Lung (tissue), 12 donors: ENCODE data around the gene UGT1A6. TPM values are rescaled to one million over a fixed set of nuclear protein-coding genes. Genes with fewer than 3 reads are reported as not detected.

Experiments used
- ATAC-seq: fragments of 200-7000 bp; cut with Tn5 transposase; one replicate; pipeline ENCODE4 v1.9.1; 2020; ENCODE audit warnings: moderate number of reproducible peaks; ENCODE audit not compliant: insufficient read depth, low FRiP score
- DNase-seq, 3 donors: peaks; one replicate each; pipeline ENCODE4 v3.0.0-alpha.2; 2013 to 2017
- H3K27ac ChIP-seq, 2 donors: one replicate each; pipeline ENCODE4 v1.5.1; 2013; ENCODE audit warnings: mild to moderate bottlenecking in 2 of 2, moderate library complexity in 2 of 2, control low read depth in 1 of 2, inconsistent platforms in 1 of 2, low read depth in 1 of 2, low read length in 1 of 2
- H3K27me3 ChIP-seq, 3 donors: one replicate each; pipeline ENCODE4 v1.5.1; 2013; ENCODE audit warnings: low read length in 2 of 3; ENCODE audit not compliant: control insufficient read depth in 3 of 3, insufficient read depth in 3 of 3
- H3K36me3 ChIP-seq, 4 donors: one replicate each; pipeline ENCODE4 v1.5.1; 2013; ENCODE audit warnings: low read length in 4 of 4, mild to moderate bottlenecking in 1 of 4, moderate library complexity in 1 of 4; ENCODE audit not compliant: control insufficient read depth in 4 of 4, insufficient read depth in 4 of 4
- H3K4me1 ChIP-seq, 5 donors: one replicate each; pipeline ENCODE4 v1.5.1; 2013; ENCODE audit warnings: low read length in 5 of 5, mild to moderate bottlenecking in 2 of 5, moderate library complexity in 1 of 5; ENCODE audit not compliant: control insufficient read depth in 5 of 5, insufficient read depth in 5 of 5
- H3K4me3 ChIP-seq: one replicate; pipeline ENCODE4 v1.5.1; 2013; ENCODE audit warnings: mild to moderate bottlenecking, control low read depth, moderate library complexity
- H3K9ac ChIP-seq, 2 donors: one replicate each; pipeline ENCODE4 v1.5.1; 2013; ENCODE audit warnings: low read length in 2 of 2, control low read depth in 1 of 2; ENCODE audit not compliant: insufficient read depth in 1 of 2
- H3K9me3 ChIP-seq, 4 donors: one replicate each; pipeline ENCODE4 v1.5.1; 2013; ENCODE audit warnings: low read length in 3 of 4, mild to moderate bottlenecking in 1 of 4, moderate library complexity in 1 of 4; ENCODE audit not compliant: control insufficient read depth in 4 of 4, insufficient read depth in 3 of 4
- CTCF ChIP-seq: IDR thresholded peaks from 2 replicates; pipeline ENCODE4 v1.5.1; 2012; ENCODE audit warnings: mild to moderate bottlenecking; ENCODE audit errors: control extremely low read depth, extremely low read depth
- WGBS, 2 donors: extraction: QIAGEN DNeasy Blood & Tissue Kit; methylation state at CpG; one replicate each; pipeline ENCODE4 v1.1.7; 2013; 5-methylcytosine and 5-hydroxymethylcytosine counted together
- polyA plus RNA-seq, 2 donors: library from polyadenylated mRNA; stranded (reverse); fragments of 200-250 nt; gene quantifications; one replicate each; pipeline ENCODE4 v1.2.1, GENCODE V29; 2013
- total RNA-seq, 2 donors: library from RNA; depleted of rRNA in 1 of 2; stranded (reverse); fragments of >200 nt in 1 of 2; gene quantifications; one replicate each; pipeline ENCODE4 v1.2.1, GENCODE V29; 2014 to 2021
- donor health status: control.
- donor health status: control.
- donor health status: Bipolar disorder and iron deficiency.
- donor health status: healthy.
- donor health status: DM: yes; HTN: yes; CAD: no.

UGT1A6 gene
- total and polyA plus RNA-seq, 4 donors = 0.63 to 2.3 (median 1.5) TPM

GRCh38 chr2:233775414-233775813, 82.7 kb downstream of the UGT1A6 start:
- Histone ChIP-seq H3K4me1 (no peaks in the 10 kb centered on the region), H3K4me3 (no peak overlapping the region), H3K9me3 (peaks cover 0 to 14% (median 0%) of the 10 kb centered on the region in 4 donors), H3K27me3 (no peaks in the 10 kb centered on the region), H3K9ac (no peak overlapping the region), H3K36me3 (no peaks in the 10 kb centered on the region), H3K27ac (no peak overlapping the region)
- DNase-seq (no peak), ATAC-seq (no peak)
- 92 to 93% methylated on average over 6 of the region's 6 CpGs for WGBS, 2 donors
- TF ChIP-seq CTCF = no peak

- Histone ChIP-seq H3K36me3 (no peaks in the 10 kb centered on the region), H3K27ac (no peak within 1 kb of the TSS), H3K9me3 (peaks cover 0 to 14% (median 0%) of the 10 kb centered on the region in 4 donors), H3K9ac (no peak within 1 kb of the TSS), H3K27me3 (no peaks in the 10 kb centered on the region), H3K4me3 (no peak within 1 kb of the TSS), H3K4me1 (no peaks in the 10 kb centered on the region)
- 93 to 95% methylated on average over 2 of the region's 2 CpGs for WGBS, 2 donors
- no peak for ATAC-seq
- no peak for TF ChIP-seq CTCF
- DNase-seq = no peak
Measured at GRCh38 chr2:233778030-233778429, 85.3 kb downstream of the UGT1A6 start, which contains the start of gene MROH2A. Gene MROH2A, plus strand, starts transcription at chr2:233778330. Its CDS starts 1,029 bp downstream, at chr2:233779359.

- H3K27ac ChIP-seq = no peak overlapping the region
- no peak for TF ChIP-seq CTCF
- no peak overlapping the region for H3K4me3 ChIP-seq
- DNase-seq (no peak), ATAC-seq (no peak)
- H3K36me3 ChIP-seq = no peaks in the 10 kb centered on the region
- H3K9me3 ChIP-seq = peaks cover 0 to 14% (median 0%) of the 10 kb centered on the region in 4 donors
- H3K4me1 ChIP-seq = no peaks in the 10 kb centered on the region
- no peaks in the 10 kb centered on the region for H3K27me3 ChIP-seq
- 91 to 95% methylated on average over 4 of the region's 4 CpGs for WGBS, 2 donors
- no peak overlapping the region for H3K9ac ChIP-seq
Measured at GRCh38 chr2:233779722-233780121, 87.0 kb downstream of the UGT1A6 start.

GRCh38 chr2:233780771-233781170, 88.1 kb downstream of the UGT1A6 start:
- H3K9ac ChIP-seq = no peak overlapping the region
- ATAC-seq = no peak
- H3K36me3 ChIP-seq = no peaks in the 10 kb centered on the region
- H3K27me3 ChIP-seq = no peaks in the 10 kb centered on the region
- no peak for TF ChIP-seq CTCF
- peaks cover 0 to 12% (median 0%) of the 10 kb centered on the region in 4 donors for H3K9me3 ChIP-seq
- no peak for DNase-seq
- 89 to 94% methylated on average over 4 of the region's 4 CpGs for WGBS, 2 donors
- H3K4me3 ChIP-seq = no peak overlapping the region
- no peak overlapping the region for H3K27ac ChIP-seq
- H3K4me1 ChIP-seq = no peaks in the 10 kb centered on the region
